ENCODE data around the gene DEGS2.

The DEGS2 gene

GRCh38 chr14:100147691-100148464 is 11.6 kb downstream of the DEGS2 start:
- no peak for DNase-seq

GRCh38 chr14:100147181-100147631 is 12.2 kb downstream of the DEGS2 start:
- peak; percentile 71 to 80 for DNase-seq

GRCh38 chr14:100146531-100147091 is 12.8 kb downstream of the DEGS2 start:
- peak in 1 of 2 donors; percentile 45 for DNase-seq

- no peak for DNase-seq
These were observed 13.6 kb downstream of the DEGS2 start for GRCh38 chr14:100145682-100146464.

GRCh38 chr14:100144996-100145646 is 14.3 kb downstream of the DEGS2 start:
- DNase-seq, result no peak

GRCh38 chr14:100144645-100144995 is 14.8 kb downstream of the DEGS2 start:
- no peak for DNase-seq

GRCh38 chr14:100143934-100144333 is 15.5 kb downstream of the DEGS2 start:
- no peak for DNase-seq

GRCh38 chr14:100143523-100143922 is 15.9 kb downstream of the DEGS2 start:
- DNase-seq, result no peak

- DNase-seq, result no peak
These were observed 17.1 kb downstream of the DEGS2 start for GRCh38 chr14:100142073-100143040.

GRCh38 chr14:100141098-100141497 is 18.3 kb downstream of the DEGS2 start:
- no peak for DNase-seq

- no peak for DNase-seq
These were observed 18.9 kb downstream of the DEGS2 start for GRCh38 chr14:100140452-100141078.

- no peak for DNase-seq
These were observed 20.5 kb downstream of the DEGS2 start for GRCh38 chr14:100138955-100139354.

- DNase-seq, result no peak
These were observed 21.2 kb downstream of the DEGS2 start for GRCh38 chr14:100138082-100138787.

- no peak for DNase-seq
These were observed 22.3 kb downstream of the DEGS2 start for GRCh38 chr14:100137173-100137572.

- DNase-seq, result no peak
These were observed 23.7 kb downstream of the DEGS2 start for GRCh38 chr14:100135784-100136183.

- no peak for DNase-seq
These were observed 24.4 kb downstream of the DEGS2 start for GRCh38 chr14:100135073-100135472.

- no peak for DNase-seq
These were observed 24.9 kb downstream of the DEGS2 start for GRCh38 chr14:100134586-100134985.

GRCh38 chr14:100132903-100133510 is 26.4 kb downstream of the DEGS2 start:
- DNase-seq, result no peak

GRCh38 chr14:100132161-100132902 is 27.1 kb downstream of the DEGS2 start:
- no peak for DNase-seq

- DNase-seq, result no peak
These were observed 28.3 kb downstream of the DEGS2 start for GRCh38 chr14:100131181-100131580.

Data from CD4-positive, alpha-beta T cell treated with Interleukin-4 for 1 hour (primary cell).